ENCODE data around the gene APOBEC3F.

The APOBEC3F gene

DNA sequence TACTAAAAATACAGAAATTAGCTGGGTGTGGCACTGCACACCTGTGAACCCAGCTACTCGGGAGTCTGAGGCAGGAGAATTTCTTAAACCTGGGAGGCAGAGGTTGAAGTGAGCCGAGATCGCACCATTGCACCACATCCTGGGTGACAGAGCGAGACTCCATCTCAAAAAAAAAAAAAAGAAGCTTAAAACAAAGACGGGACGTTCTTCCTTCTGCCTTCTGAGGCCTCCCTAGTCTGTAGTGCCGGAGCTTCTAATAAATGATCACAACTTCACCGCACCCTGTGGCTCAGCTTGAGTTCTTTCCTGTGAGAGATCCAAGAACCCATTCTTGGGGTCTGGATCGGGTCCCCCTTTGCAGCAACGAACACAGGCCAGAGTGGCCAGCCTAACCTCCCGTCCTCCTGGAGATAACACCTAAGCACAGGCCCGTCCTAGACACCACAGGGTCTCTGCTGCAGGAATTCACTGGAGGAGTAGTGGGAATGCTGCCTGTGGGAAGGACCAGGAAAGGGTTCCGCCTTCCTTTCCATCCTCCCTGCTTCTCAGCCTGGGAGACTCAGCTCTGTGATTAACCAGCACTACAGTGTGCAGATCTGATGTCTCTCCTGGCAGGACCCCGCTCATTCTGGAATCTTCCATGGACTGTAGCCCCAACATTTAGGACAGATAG lies 54.2 kb downstream of the APOBEC3F start:
- TF ChIP-seq CTCF (IDR thresholded peaks at IDR 0.05; ENCODE audit: low read depth, low read length): no peak

DNA sequence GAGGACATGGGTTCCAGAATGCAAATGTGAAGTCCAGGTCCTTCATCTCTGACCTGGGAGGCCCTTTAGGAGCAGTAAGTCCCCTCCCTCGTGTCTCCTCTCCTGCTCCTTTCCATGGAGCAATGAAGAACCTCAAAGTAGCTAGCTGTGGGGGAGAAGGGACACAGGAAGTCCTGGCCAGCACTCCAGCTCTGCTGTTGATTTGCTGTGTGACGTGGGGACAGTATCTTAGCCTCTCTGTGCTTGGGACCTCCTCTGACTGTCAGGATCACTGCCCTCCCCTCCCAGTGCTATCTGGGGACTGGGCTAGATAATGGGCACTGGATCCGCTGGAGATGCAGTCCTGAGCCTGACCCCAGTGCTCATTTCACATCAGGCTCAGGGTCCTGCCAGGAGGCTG lies 55.3 kb downstream of the APOBEC3F start:
- DNase-seq (ENCODE audit: extremely low read depth, low read depth): no peak

More for the DNA sequence above, 54.2 kb downstream of the APOBEC3F start:
- no peak for DNase-seq (ENCODE audit: extremely low read depth, low read depth)

DNA sequence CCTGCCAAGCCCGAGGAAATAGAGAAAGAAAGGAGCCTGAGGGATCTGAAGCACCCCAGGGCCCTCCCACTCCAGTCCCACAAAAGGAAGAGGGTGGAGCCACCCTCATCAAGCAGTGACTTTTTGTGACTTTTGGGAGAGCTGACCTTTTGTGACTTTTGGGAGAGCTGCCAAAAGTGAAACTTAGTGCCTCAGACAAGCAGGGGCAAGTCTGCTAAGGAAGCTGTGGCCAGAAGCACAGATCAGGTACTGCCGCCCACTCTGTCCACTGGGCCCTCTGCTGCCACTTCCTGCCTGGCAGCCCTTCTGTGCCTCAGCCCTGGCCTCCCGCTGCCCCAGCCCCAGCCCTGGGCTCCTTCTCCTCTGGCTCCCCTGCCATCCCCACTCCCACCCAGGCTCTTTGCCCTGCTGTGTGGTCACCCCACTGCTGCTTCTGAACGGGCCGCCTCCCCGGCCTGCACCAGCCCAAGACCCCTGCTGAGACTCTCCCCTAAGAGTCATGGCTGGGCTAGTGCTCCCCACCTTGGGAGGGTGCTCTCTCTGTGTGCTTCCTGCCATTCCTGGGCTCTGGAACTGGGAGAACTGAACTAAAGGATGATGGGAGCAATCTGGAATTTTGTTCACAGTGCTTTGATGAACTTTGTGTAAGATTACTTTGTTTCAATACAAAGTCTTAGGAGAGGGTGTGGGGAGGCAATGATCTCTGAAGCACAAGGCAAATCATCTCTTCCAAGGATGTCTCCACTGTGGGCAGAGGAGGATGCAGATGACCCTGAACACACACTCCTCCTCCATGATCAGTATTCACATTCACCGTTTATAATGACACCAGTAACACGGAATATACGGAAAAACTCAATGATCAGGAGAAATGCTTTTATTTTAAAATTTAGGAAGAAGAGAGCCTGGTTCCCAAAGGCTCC lies 56.7 kb downstream of the APOBEC3F start, which contains the start of gene APOBEC3H:
TSS of gene APOBEC3H (plus strand) at position 147 of the 923 bp plus-strand sequence. CDS start 3,035 bp downstream, outside the sequence.
- DNase-seq (ENCODE audit: extremely low read depth, low read depth): no peak
- TF ChIP-seq CTCF (IDR thresholded peaks at IDR 0.05; ENCODE audit: low read depth, low read length): no peak

More for the DNA sequence above, 55.3 kb downstream of the APOBEC3F start:
- no peak for TF ChIP-seq CTCF (IDR thresholded peaks at IDR 0.05; ENCODE audit: low read depth, low read length)

GRCh38 chr22:39098026-39098425 lies 57.4 kb downstream of the APOBEC3F start:
- no peak for TF ChIP-seq CTCF (IDR thresholded peaks at IDR 0.05; ENCODE audit: low read depth, low read length)
- DNase-seq (ENCODE audit: extremely low read depth, low read depth): no peak

GRCh38 chr22:39098576-39098975 lies 57.9 kb downstream of the APOBEC3F start:
- no peak for TF ChIP-seq CTCF (IDR thresholded peaks at IDR 0.05; ENCODE audit: low read depth, low read length)
- DNase-seq (ENCODE audit: extremely low read depth, low read depth): no peak

DNA sequence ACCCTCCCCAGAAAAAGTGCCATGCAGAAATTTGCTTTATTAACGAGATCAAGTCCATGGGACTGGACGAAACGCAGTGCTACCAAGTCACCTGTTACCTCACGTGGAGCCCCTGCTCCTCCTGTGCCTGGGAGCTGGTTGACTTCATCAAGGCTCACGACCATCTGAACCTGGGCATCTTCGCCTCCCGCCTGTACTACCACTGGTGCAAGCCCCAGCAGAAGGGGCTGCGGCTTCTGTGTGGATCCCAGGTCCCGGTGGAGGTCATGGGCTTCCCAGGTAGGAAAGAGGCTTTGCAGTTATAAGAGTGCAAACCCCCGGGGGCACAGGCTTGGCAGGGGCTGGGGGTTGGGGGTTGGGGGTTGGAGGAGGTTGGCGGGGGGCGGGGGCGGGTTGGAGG lies 60.6 kb downstream of the APOBEC3F start:
- DNase-seq (ENCODE audit: extremely low read depth, low read depth): no peak

More for the DNA sequence above, 60.6 kb downstream of the APOBEC3F start:
- no peak for TF ChIP-seq CTCF (IDR thresholded peaks at IDR 0.05; ENCODE audit: low read depth, low read length)
